ENCODE data around the gene RAD52. TPM values are rescaled to one million over a fixed set of nuclear protein-coding genes. Genes with fewer than 3 reads are reported as not detected.

Gene RAD52
- total RNA-seq, 1 experiment from 2014 or later: 15.3 TPM

- Histone ChIP-seq H2BK20ac (ENCODE audit: low read depth, low read length, poor library complexity, severe bottlenecking) (no peak overlapping the region), H3K27ac (ENCODE audit: insufficient read length, low read depth, low read length) (no peak overlapping the region), H3K79me2 (ENCODE audit: insufficient read depth, low read length) (no peaks in the 10 kb centered on the region), H3K18ac (ENCODE audit: insufficient read length, low read depth, low read length) (no peak overlapping the region), H4K91ac (ENCODE audit: insufficient read length, low read depth, low read length) (no peak overlapping the region), H3K23me2 (ENCODE audit: insufficient read length, low read depth, low read length, poor library complexity, severe bottlenecking) (no peaks in the 10 kb centered on the region), H3K4me2 (ENCODE audit: insufficient read depth, insufficient read length, low read length) (no peak overlapping the region), H2BK12ac (ENCODE audit: insufficient read length, low read depth, low read length) (no peak overlapping the region), H2BK15ac (ENCODE audit: low read depth, low read length) (no peak overlapping the region), H4K20me1 (ENCODE audit: control insufficient read depth, insufficient read depth, insufficient read length) (no peaks in the 10 kb centered on the region), H3T11ph (ENCODE audit: low read length) (no peak overlapping the region), H4K5ac (ENCODE audit: insufficient read length, low read depth, low read length) (no peak overlapping the region), H2BK5ac (ENCODE audit: insufficient read length, low read length) (no peak overlapping the region), H3K14ac (ENCODE audit: insufficient read depth, low read length) (no peak overlapping the region), H2AFZ (ENCODE audit: low read length) (no peak overlapping the region), H3K9ac (ENCODE audit: extremely low read depth, insufficient read length, low read length) (no peak overlapping the region), H3K9me3 (ENCODE audit: control insufficient read depth, low read depth, low read length) (no peaks in the 10 kb centered on the region), H3K79me1 (ENCODE audit: insufficient read depth, low read depth, low read length, poor library complexity, severe bottlenecking) (no peaks in the 10 kb centered on the region), H4K8ac (replicated peaks; ENCODE audit: insufficient read length, low read depth, low read length) (no peak overlapping the region), H3K4ac (ENCODE audit: low read depth, low read length) (no peak overlapping the region), H3K56ac (ENCODE audit: insufficient read length, low read depth, low read length) (no peak overlapping the region), H3K4me1 (ENCODE audit: insufficient read depth, low read length) (no peaks in the 10 kb centered on the region), H2AK5ac (ENCODE audit: insufficient read length, low read length) (no peak overlapping the region), H3K27me3 (ENCODE audit: insufficient read depth, low read length) (no peaks in the 10 kb centered on the region), H2BK120ac (ENCODE audit: low read depth, low read length, poor library complexity, severe bottlenecking) (no peak overlapping the region), H3K23ac (ENCODE audit: insufficient read length, low read depth, low read length) (no peak overlapping the region)
- Mint-ChIP-seq H3K27ac (peak overlapping the region in 2 of 3 experiments; percentile 16 to 40; a peak in 2 of 7 replicates), H3K9me3 (no peaks in the 10 kb centered on the region), H3K36me3 (ENCODE audit: insufficient read depth in 1 of 3, low read depth in 3 of 3) (peaks cover 3 to 30% (median 13%) of the 10 kb centered on the region in 3 experiments; a peak in 5 of 7 replicates), H3K4me1 (no peaks in the 10 kb centered on the region), H3K4me3 (no peak overlapping the region), H3K27me3 (ENCODE audit: low read depth) (no peaks in the 10 kb centered on the region)
- DNase-seq: no peak
- WGBS (ENCODE audit: extremely low coverage, insufficient read length, low lambda C conversion rate): no CpG with 5 or more reads among the region's 2 CpGs
- no peak for TF ChIP-seq CTCF (conservative IDR thresholded peaks at IDR 0.05)
These were observed 75.5 kb downstream of the RAD52 start for GRCh38 chr12:873954-874353.
